Measurements from ENCODE around the gene TMEM200B. TPM values are rescaled to one million over a fixed set of nuclear protein-coding genes. Genes with fewer than 3 reads are reported as not detected.

Gene TMEM200B
- total RNA-seq: 2.1 and 2.9 TPM in 2 replicates

GRCh38 chr1:29123887-29124365, at the start of gene TMEM200B:
TMEM200B (minus strand) TSS chr1:29123903; CDS start chr1:29121828, 2,075 bp downstream.
- H3K36me3 ChIP-seq (ENCODE audit: control insufficient read depth, insufficient read depth, low read length): no peaks in the 10 kb centered on the region
- H3K27me3 ChIP-seq (ENCODE audit: control insufficient read depth, insufficient read depth, low read length): peaks cover 8% of the 10 kb centered on the region
- TF ChIP-seq, protein P1, sequence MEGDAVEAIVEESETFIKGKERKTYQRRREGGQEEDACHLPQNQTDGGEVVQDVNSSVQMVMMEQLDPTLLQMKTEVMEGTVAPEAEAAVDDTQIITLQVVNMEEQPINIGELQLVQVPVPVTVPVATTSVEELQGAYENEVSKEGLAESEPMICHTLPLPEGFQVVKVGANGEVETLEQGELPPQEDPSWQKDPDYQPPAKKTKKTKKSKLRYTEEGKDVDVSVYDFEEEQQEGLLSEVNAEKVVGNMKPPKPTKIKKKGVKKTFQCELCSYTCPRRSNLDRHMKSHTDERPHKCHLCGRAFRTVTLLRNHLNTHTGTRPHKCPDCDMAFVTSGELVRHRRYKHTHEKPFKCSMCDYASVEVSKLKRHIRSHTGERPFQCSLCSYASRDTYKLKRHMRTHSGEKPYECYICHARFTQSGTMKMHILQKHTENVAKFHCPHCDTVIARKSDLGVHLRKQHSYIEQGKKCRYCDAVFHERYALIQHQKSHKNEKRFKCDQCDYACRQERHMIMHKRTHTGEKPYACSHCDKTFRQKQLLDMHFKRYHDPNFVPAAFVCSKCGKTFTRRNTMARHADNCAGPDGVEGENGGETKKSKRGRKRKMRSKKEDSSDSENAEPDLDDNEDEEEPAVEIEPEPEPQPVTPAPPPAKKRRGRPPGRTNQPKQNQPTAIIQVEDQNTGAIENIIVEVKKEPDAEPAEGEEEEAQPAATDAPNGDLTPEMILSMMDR (IDR thresholded peaks at IDR 0.05; ENCODE audit: insufficient read depth, low read length, poor library complexity, severe bottlenecking): no peak
- no peak for DNase-seq (ENCODE audit: low read depth)
- H3K4me3 ChIP-seq (ENCODE audit: low read depth, low read length): peak within 1 kb of the TSS; percentile 64

DNA sequence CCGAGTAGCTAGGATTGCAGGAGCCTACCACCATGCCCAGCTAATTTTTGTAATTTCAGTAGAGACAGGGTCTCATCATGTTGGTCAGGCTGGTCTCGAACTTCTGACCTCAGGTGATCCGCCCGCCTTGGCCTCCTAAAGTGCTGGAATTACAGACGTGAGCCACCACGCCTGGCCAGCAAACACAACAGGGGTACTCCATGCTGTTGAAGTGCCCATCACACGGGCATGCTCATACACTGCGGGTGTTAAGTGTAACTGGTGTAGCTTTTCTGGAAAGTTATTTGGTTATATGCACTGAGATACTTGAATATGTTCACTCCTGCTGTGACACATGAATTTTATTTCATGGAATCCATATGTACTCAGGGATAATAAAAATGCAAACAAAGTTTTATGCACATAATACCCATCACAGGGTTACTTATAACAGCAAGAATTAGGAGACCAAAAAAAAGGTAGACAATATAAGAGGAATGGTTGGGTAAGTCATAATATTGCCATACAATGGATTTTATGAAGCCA, 48.8 kb upstream of the TMEM200B start:
- Histone ChIP-seq H3K4me3 (ENCODE audit: low read depth, low read length) (no peak overlapping the region), H3K36me3 (ENCODE audit: control insufficient read depth, insufficient read depth, low read length) (no peaks in the 10 kb centered on the region), H3K27me3 (ENCODE audit: control insufficient read depth, insufficient read depth, low read length) (no peaks in the 10 kb centered on the region)
- TF ChIP-seq, protein P1 (IDR thresholded peaks at IDR 0.05; ENCODE audit: insufficient read depth, low read length, poor library complexity, severe bottlenecking): no peak
- no peak for DNase-seq (ENCODE audit: low read depth)

- DNase-seq (ENCODE audit: low read depth): no peak
- no peaks in the 10 kb centered on the region for H3K36me3 ChIP-seq (ENCODE audit: control insufficient read depth, insufficient read depth, low read length)
- no peak overlapping the region for H3K4me3 ChIP-seq (ENCODE audit: low read depth, low read length)
- TF ChIP-seq, protein P1 (IDR thresholded peaks at IDR 0.05; ENCODE audit: insufficient read depth, low read length, poor library complexity, severe bottlenecking): no peak
- no peaks in the 10 kb centered on the region for H3K27me3 ChIP-seq (ENCODE audit: control insufficient read depth, insufficient read depth, low read length)
Observed at GRCh38 chr1:29171521-29171920, 47.8 kb upstream of the TMEM200B start.

DNA sequence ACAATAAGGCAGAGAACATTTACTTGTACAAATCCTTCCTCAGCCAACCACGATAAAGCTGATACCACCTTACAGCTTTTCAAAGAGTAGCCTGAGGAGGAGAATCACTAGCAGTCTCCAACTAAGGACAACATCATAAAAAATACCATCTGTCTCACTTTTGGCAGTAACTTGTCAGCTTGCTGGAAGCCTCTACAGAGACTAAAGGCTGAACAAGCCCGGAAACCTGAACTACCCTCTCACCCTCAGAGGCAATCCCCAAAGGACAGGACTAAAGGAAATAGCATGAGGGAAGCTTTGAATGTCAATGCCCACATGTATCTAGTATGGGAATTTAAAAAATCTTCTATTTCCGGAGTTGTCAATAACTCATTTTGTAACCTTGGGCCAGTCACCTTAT, 47.4 kb upstream of the TMEM200B start:
- H3K27me3 ChIP-seq (ENCODE audit: control insufficient read depth, insufficient read depth, low read length): no peaks in the 10 kb centered on the region

DNA sequence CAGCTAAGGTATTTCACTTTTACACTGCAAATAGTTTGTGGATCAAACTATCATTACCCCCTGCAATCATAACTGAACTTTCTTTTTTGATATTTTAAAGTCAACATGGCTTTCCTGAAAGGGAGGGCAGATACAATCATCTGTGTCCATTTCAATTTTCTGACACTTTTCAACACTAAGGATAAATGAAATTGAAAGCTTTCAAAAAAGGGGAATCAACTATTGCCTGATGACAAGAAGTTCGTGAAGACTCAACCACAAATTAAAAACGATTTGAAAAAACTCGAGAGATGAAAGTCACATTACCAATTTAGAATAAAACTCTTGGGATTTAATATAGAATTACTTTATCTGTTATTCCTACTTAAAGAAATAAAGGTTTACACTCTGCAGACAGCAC, 46.3 kb upstream of the TMEM200B start:
- no peak overlapping the region for H3K4me3 ChIP-seq (ENCODE audit: low read depth, low read length)
- H3K36me3 ChIP-seq (ENCODE audit: control insufficient read depth, insufficient read depth, low read length): no peaks in the 10 kb centered on the region
- TF ChIP-seq, protein P1 (IDR thresholded peaks at IDR 0.05; ENCODE audit: insufficient read depth, low read length, poor library complexity, severe bottlenecking): no peak
- DNase-seq (ENCODE audit: low read depth): no peak
- H3K27me3 ChIP-seq (ENCODE audit: control insufficient read depth, insufficient read depth, low read length): no peaks in the 10 kb centered on the region

More for the DNA sequence above, 47.4 kb upstream of the TMEM200B start:
- TF ChIP-seq, protein P1 (IDR thresholded peaks at IDR 0.05; ENCODE audit: insufficient read depth, low read length, poor library complexity, severe bottlenecking): no peak
- no peaks in the 10 kb centered on the region for H3K36me3 ChIP-seq (ENCODE audit: control insufficient read depth, insufficient read depth, low read length)
- no peak overlapping the region for H3K4me3 ChIP-seq (ENCODE audit: low read depth, low read length)
- DNase-seq (ENCODE audit: low read depth): no peak

DNA sequence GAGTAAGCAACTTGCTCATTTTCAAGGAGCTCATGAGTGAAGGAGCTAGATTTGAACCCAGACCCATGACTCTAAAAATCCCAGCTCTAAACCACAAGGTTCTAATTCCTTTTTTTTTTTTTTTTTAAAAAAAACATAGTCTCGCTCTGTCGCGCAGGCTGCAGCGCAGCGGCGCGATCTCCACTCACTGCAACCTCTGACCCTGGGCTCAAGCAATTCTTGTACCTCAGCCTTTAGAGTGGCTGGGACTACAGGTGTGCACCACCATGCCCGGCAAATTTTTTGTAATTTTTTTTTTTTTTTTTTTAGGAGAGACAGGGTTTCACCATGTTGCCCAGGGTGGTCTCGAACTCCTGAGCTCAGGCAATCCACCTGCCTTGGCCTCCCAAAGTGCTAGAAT, 44.2 kb upstream of the TMEM200B start:
- no peak for DNase-seq (ENCODE audit: low read depth)
- Histone ChIP-seq H3K4me3 (ENCODE audit: low read depth, low read length) (no peak overlapping the region), H3K27me3 (ENCODE audit: control insufficient read depth, insufficient read depth, low read length) (no peaks in the 10 kb centered on the region), H3K36me3 (ENCODE audit: control insufficient read depth, insufficient read depth, low read length) (no peaks in the 10 kb centered on the region)
- TF ChIP-seq, protein P1 (IDR thresholded peaks at IDR 0.05; ENCODE audit: insufficient read depth, low read length, poor library complexity, severe bottlenecking): no peak

Data from kidney epithelial cell (primary cell).